Measurements from ENCODE around the gene GRAMD2B.

GRCh38 chr5:126441230-126441629 is 18.0 kb downstream of the GRAMD2B start:
- no peak for TF ChIP-seq EP300 (IDR thresholded peaks at IDR 0.05)
- TF ChIP-seq POLR2A (IDR thresholded peaks at IDR 0.05), result no peak
